ENCODE results near the gene HBQ1.

Gene HBQ1

GRCh38 chr16:188674-189073 lies 8.4 kb downstream of the HBQ1 start:
- no peak for TF ChIP-seq CTCF (IDR thresholded peaks at IDR 0.05; ENCODE audit: low read depth, low read length)
- no peak overlapping the region for H3K4me3 ChIP-seq (replicated peaks in 1 of 2; ENCODE audit: low read depth in 2 of 2, low read length in 2 of 2)
- no peak for DNase-seq (ENCODE audit: low read depth in 2 of 2)

- TF ChIP-seq CTCF (IDR thresholded peaks at IDR 0.05; ENCODE audit: low read depth, low read length), result no peak
- DNase-seq (ENCODE audit: low read depth in 2 of 2), result no peak
- no peak overlapping the region for H3K4me3 ChIP-seq (replicated peaks in 1 of 2; ENCODE audit: low read depth in 2 of 2, low read length in 2 of 2)
Measured at GRCh38 chr16:189604-190186, 9.4 kb downstream of the HBQ1 start.

- no peak for DNase-seq (ENCODE audit: low read depth in 2 of 2)
- TF ChIP-seq CTCF (IDR thresholded peaks at IDR 0.05; ENCODE audit: low read depth, low read length), result no peak
- no peak overlapping the region for H3K4me3 ChIP-seq (replicated peaks in 1 of 2; ENCODE audit: low read depth in 2 of 2, low read length in 2 of 2)
Measured at GRCh38 chr16:191831-192230, 11.6 kb downstream of the HBQ1 start.

- no peak for DNase-seq (ENCODE audit: low read depth in 2 of 2)
- H3K4me3 ChIP-seq (replicated peaks in 1 of 2; ENCODE audit: low read depth in 2 of 2, low read length in 2 of 2), result no peak overlapping the region
- no peak for TF ChIP-seq CTCF (IDR thresholded peaks at IDR 0.05; ENCODE audit: low read depth, low read length)
Measured at GRCh38 chr16:192686-193085, 12.4 kb downstream of the HBQ1 start.

- H3K4me3 ChIP-seq (replicated peaks in 1 of 2; ENCODE audit: low read depth in 2 of 2, low read length in 2 of 2), result no peak overlapping the region
- TF ChIP-seq CTCF (IDR thresholded peaks at IDR 0.05; ENCODE audit: low read depth, low read length), result no peak
- no peak for DNase-seq (ENCODE audit: low read depth in 2 of 2)
Measured at GRCh38 chr16:193441-193840, 13.2 kb downstream of the HBQ1 start.

- TF ChIP-seq CTCF (IDR thresholded peaks at IDR 0.05; ENCODE audit: low read depth, low read length), result no peak
- peak in 1 of 2 donors; percentile 49 for DNase-seq (ENCODE audit: low read depth in 2 of 2)
- no peak overlapping the region for H3K4me3 ChIP-seq (replicated peaks in 1 of 2; ENCODE audit: low read depth in 2 of 2, low read length in 2 of 2)
Measured at GRCh38 chr16:194516-194915, 14.3 kb downstream of the HBQ1 start.

- DNase-seq (ENCODE audit: low read depth in 2 of 2), result peak; percentile 41 to 78
- no peak overlapping the region for H3K4me3 ChIP-seq (replicated peaks in 1 of 2; ENCODE audit: low read depth in 2 of 2, low read length in 2 of 2)
- TF ChIP-seq CTCF (IDR thresholded peaks at IDR 0.05; ENCODE audit: low read depth, low read length), result no peak
Measured at GRCh38 chr16:200388-200787, 20.1 kb downstream of the HBQ1 start.

All from cardiac fibroblast (primary cell).